AG04449 (cell line): ENCODE data around the gene ITPR1.
A peak's percentile ranks its signal among the peaks of the same experiment; 100 is the strongest.

Experiments
- CTCF ChIA-PET: fragments of 350-600 bp; formaldehyde crosslinking; extraction: SDS; loops from one replicate; lab custom pipeline; 2021; ENCODE audit warnings: antibody characterized with exemption; lab: Yijun Ruan, JAX
- POLR2A ChIA-PET: fragments of 400-600, 350-600 bp; formaldehyde crosslinking; extraction: SDS; loops from one replicate; lab custom pipeline; 2020; ENCODE audit warnings: antibody characterized with exemption, inconsistent platforms; lab: Yijun Ruan, JAX
- DNase-seq: peaks from one replicate; pipeline ENCODE4 v3.0.0-alpha.2; 2010; ENCODE audit warnings: low read depth, low spot score
- H3K4me3 ChIP-seq: 2 replicates; pipeline ENCODE4 v1.5.1; 2011; ENCODE audit warnings: low read depth, mild to moderate bottlenecking, control low read depth, low read length
- CTCF ChIP-seq: IDR thresholded peaks from one replicate; pipeline ENCODE4 v1.5.1; 2011; ENCODE audit warnings: mild to moderate bottlenecking, moderate library complexity, low read length, control low read depth, inconsistent platforms; ENCODE audit not compliant: insufficient read depth; ENCODE audit errors: missing control alignments

Gene ITPR1

GRCh38 chr3:4718179-4718736 lies 225.1 kb downstream of the ITPR1 start:
- ChIA-PET POLR2A (interaction anchor here (1.3 kb wide), 1 partner anchor 261 kb away, joined by 3 read pairs; the partner anchor contains the start of gene BHLHE40), CTCF (interaction anchor here (1.6 to 13.0 kb wide), 4 partner anchors 11 to 337 kb away, joined by 3 to 416 read pairs (median 313); partner anchors contain the start of gene BHLHE40)
- TF ChIP-seq CTCF: no peak

GRCh38 chr3:4719046-4719501 lies 225.9 kb downstream of the ITPR1 start:
- DNase-seq: no peak
- POLR2A ChIA-PET: interaction anchor here (1.3 kb wide), 1 partner anchor 260 kb away, joined by 3 read pairs; the partner anchor contains the start of gene BHLHE40
- no peak for TF ChIP-seq CTCF
- H3K4me3 ChIP-seq: no peak overlapping the region
- CTCF ChIA-PET: interaction anchor here (1.6 to 13.0 kb wide), 4 partner anchors 11 to 336 kb away, joined by 3 to 416 read pairs (median 313); partner anchors contain the start of gene BHLHE40

More at GRCh38 chr3:4718179-4718736, 225.1 kb downstream of the ITPR1 start:
- no peak overlapping the region for H3K4me3 ChIP-seq
- no peak for DNase-seq

- CTCF ChIA-PET: interaction anchor here (0.6 to 13.0 kb wide), 11 partner anchors 9 to 335 kb away, joined by 3 to 416 read pairs (median 4); partner anchors contain the start of gene BHLHE40
- H3K4me3 ChIP-seq: no peak overlapping the region
- POLR2A ChIA-PET: interaction anchor here (0.7 to 2.2 kb wide), 6 partner anchors 108 to 332 kb away, joined by 3 to 31 read pairs (median 6); partner anchors contain the start of gene BHLHE40
- peak; percentile 3 for TF ChIP-seq CTCF
- DNase-seq: no peak
These were observed 227.3 kb downstream of the ITPR1 start for GRCh38 chr3:4720316-4721075.

- ChIA-PET CTCF (interaction anchor here (0.7 to 13.0 kb wide), 10 partner anchors 8 to 334 kb away, joined by 3 to 416 read pairs (median 7); partner anchors contain the start of gene BHLHE40), POLR2A (interaction anchor here (0.7 to 2.2 kb wide), 6 partner anchors 107 to 331 kb away, joined by 3 to 31 read pairs (median 6); partner anchors contain the start of gene BHLHE40)
- TF ChIP-seq CTCF: no peak
- DNase-seq: peak; percentile 86
- H3K4me3 ChIP-seq: no peak overlapping the region
These were observed 228.4 kb downstream of the ITPR1 start for GRCh38 chr3:4721511-4721911.

GRCh38 chr3:4722103-4722502 lies 229.0 kb downstream of the ITPR1 start:
- ChIA-PET POLR2A (interaction anchor here (1.6 kb wide), 1 partner anchor 258 kb away, joined by 5 read pairs; no protein-coding TSS in a partner anchor), CTCF (interaction anchor here (0.7 to 2.1 kb wide), 7 partner anchors 11 to 330 kb away, joined by 3 to 10 read pairs (median 5); partner anchors contain the start of gene BHLHE40)
- no peak for DNase-seq
- H3K4me3 ChIP-seq: no peak overlapping the region
- peak; percentile 44 for TF ChIP-seq CTCF
